SK-N-MC (cell line): ENCODE measurements around the gene AGPAT3.

Experiments
- EZH2 ChIP-seq: fragments of 200-600 bp; sonication (generic); IDR thresholded peaks from one replicate; pipeline ENCODE4 v1.6.1; 2017; ENCODE audit warnings: antibody characterized with exemption
- FOXP2 ChIP-seq: optimal IDR thresholded peaks from 2 replicates; pipeline ENCODE3; 2011; ENCODE audit warnings: mild to moderate bottlenecking, moderate library complexity; ENCODE audit not compliant: insufficient read depth; ENCODE audit errors: extremely low read length, control extremely low read depth
- POLR2AphosphoS5 ChIP-seq: IDR thresholded peaks from 2 replicates; pipeline ENCODE4 v1.6.1; 2012; ENCODE audit warnings: mild to moderate bottlenecking, low read depth, low read length, borderline replicate concordance

GRCh38 chr21:43847301-43847700, 17.7 kb upstream of the AGPAT3 start:
- TF ChIP-seq EZH2 (no peak), POLR2AphosphoS5 (no peak), FOXP2 (no peak)
